ENCODE measurements around the gene MESP2. TPM values are rescaled to one million over a fixed set of nuclear protein-coding genes. Genes with fewer than 3 reads are reported as not detected.

The MESP2 gene
- total RNA-seq, 2 experiments from 2014 or later, result not detected

Other genes with a start within 250 kb of the MESP2 start
- gene TICRR, start 200.9 kb upstream of the MESP2 start, total RNA-seq, result 10 to 100 TPM; 20.7 to 21.0 TPM
- 1 to 10 TPM in 1 of 2 experiments, under 1 TPM in 1; 0.94 to 1.1 TPM for gene KIF7, start 120.9 kb upstream of the MESP2 start, total RNA-seq
- under 1 TPM; 0.17 to 0.30 TPM for gene PLIN1, start 97.0 kb upstream of the MESP2 start, total RNA-seq
- gene PEX11A, start 85.6 kb upstream of the MESP2 start, total RNA-seq, result 1 to 10 TPM; 1.0 to 1.9 TPM
- gene WDR93, start 85.5 kb upstream of the MESP2 start, total RNA-seq, result not detected
- gene MESP1, start 25.1 kb upstream of the MESP2 start, total RNA-seq, result 1 to 10 TPM; 4.4 to 6.6 TPM
- gene ANPEP, start 38.5 kb downstream of the MESP2 start, total RNA-seq, result not detected
- 10 to 100 TPM; 20.2 to 25.2 TPM for gene AP3S2, start 117.7 kb downstream of the MESP2 start, total RNA-seq
- gene ARPIN, start 136.6 kb downstream of the MESP2 start, total RNA-seq, result not detected
- 10 to 100 TPM; 17.3 to 19.8 TPM for gene ZNF710, start 225.0 kb downstream of the MESP2 start, total RNA-seq